Hematopoietic multipotent progenitor cell treated with erythropoietin and hydrocortisone succinate and interleukin-3 and kit ligand, for 17 days (in vitro differentiated cells): ENCODE measurements around the gene PCDHGA10.
A peak's percentile ranks its signal among the peaks of the same experiment; 100 is the strongest.
"Not testable (repeated sequence)": the region's sequence is repeated elsewhere in the genome, so short reads cannot be mapped to it uniquely, and the experiment has no call there.

Experiments used
- DNase-seq: peaks from one replicate; pipeline ENCODE4 v3.0.0-alpha.2; 2015; ENCODE audit warnings: low spot score

The PCDHGA10 gene

DNA sequence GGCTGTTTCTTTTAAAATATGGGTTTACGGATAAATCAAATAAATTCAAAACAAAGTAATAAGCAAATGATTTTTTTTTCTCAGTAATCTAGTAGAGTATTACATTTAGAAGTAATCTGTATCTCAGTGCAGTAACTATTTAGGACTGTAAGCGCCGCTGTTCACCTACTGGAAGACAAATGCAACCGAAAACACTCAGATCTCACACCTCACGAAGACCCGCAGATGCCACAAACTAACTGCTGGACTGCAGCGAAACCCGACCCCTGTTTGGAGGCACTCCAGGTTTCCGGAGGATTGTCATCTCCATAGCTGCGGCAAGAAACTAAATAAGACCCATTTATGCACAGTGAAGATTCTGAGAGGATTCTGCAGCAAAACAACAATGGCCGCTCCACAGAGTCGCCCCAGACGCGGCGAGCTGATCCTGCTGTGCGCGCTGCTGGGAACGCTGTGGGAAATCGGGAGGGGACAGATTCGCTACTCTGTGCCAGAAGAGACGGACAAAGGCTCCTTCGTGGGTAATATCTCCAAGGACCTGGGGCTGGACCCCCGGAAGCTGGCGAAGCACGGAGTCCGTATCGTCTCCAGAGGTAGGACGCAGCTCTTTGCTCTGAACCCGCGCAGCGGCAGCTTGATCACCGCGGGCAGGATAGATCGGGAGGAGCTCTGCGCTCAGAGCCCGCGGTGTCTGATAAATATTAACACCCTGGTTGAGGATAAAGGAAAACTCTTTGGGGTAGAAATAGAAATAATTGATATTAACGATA, 20.2 kb upstream of the PCDHGA10 start, which contains the start of gene PCDHGA8:
PCDHGA8 (plus strand) TSS at position 205 of the 770 bp plus-strand sequence; CDS start at position 386, 181 bp downstream.
- no peak for DNase-seq

DNA sequence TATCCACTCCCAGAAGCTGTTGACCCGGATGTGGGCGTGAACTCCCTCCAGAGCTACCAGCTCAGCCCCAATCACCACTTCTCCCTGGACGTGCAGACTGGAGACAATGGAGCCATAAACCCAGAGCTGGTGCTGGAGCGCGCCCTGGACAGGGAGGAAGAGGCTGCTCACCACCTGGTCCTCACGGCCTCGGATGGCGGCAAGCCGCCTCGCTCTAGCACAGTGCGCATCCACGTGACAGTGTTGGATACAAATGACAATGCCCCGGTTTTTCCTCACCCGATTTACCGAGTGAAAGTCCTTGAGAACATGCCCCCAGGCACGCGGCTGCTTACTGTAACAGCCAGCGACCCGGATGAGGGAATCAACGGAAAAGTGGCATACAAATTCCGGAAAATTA, 19.5 kb upstream of the PCDHGA10 start:
- DNase-seq = no peak

- DNase-seq = not testable (repeated sequence)
These were observed 18.2 kb upstream of the PCDHGA10 start for GRCh38 chr5:141394401-141395187.

GRCh38 chr5:141397756-141398551, 14.8 kb upstream of the PCDHGA10 start, which contains the start of gene PCDHGB5:
TSS of gene PCDHGB5 (plus strand) at chr5:141397947. CDS start at chr5:141398128, 181 bp downstream.
- not testable (repeated sequence) for DNase-seq

- no peak for DNase-seq
These were observed 14.2 kb upstream of the PCDHGA10 start for GRCh38 chr5:141398608-141399007.

- no peak for DNase-seq
These were observed 13.1 kb upstream of the PCDHGA10 start for GRCh38 chr5:141399555-141400258.

DNA sequence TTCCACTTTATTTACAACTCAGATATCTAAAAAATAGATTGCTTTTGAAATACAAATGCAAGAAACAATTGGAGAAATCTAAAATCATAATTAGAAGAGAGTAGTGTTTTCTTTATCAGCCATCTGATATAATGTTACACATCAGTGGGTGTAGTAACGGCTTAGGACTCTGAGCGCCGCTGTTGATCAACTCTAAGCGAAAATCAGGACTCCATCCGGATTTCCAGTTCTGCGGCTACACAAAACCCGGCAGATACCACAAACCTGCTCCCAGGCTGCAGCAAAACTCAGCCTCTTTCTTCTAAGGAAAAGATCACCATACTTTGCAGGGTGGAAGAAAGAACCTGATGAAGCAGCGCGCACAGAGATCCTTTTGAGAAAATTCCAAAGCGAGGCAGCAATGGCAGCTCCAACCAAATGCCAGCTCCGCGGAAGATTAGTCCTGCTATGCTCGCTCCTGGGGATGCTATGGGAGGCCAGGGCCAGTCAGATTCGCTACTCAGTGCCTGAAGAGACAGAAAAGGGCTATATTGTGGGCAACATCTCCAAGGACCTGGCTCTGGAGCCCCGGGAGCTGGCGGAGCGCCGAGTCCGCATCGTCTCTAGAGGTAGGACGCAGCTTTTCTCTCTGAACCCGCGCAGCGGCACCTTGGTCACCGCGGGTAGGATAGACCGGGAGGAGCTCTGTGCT, 10.1 kb upstream of the PCDHGA10 start, which contains the start of gene PCDHGA9:
PCDHGA9 (plus strand) TSS at position 226 of the 691 bp plus-strand sequence; CDS start at position 401, 175 bp downstream.
- DNase-seq = no peak

DNA sequence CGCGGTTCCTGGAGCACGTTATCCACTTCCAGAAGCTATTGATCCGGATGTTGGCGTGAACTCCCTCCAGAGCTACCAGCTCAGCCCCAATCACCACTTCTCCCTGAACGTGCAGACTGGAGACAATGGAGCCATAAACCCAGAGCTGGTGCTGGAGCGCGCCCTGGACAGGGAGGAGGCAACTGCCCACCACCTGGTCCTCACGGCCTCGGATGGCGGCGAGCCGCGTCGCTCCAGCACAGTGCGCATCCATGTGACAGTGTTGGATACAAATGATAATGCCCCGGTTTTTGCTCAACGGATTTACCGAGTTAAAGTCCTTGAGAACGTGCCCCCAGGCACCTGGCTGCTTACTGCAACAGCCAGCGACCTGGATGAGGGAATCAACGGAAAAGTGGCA, 9.4 kb upstream of the PCDHGA10 start:
- no peak for DNase-seq

DNA sequence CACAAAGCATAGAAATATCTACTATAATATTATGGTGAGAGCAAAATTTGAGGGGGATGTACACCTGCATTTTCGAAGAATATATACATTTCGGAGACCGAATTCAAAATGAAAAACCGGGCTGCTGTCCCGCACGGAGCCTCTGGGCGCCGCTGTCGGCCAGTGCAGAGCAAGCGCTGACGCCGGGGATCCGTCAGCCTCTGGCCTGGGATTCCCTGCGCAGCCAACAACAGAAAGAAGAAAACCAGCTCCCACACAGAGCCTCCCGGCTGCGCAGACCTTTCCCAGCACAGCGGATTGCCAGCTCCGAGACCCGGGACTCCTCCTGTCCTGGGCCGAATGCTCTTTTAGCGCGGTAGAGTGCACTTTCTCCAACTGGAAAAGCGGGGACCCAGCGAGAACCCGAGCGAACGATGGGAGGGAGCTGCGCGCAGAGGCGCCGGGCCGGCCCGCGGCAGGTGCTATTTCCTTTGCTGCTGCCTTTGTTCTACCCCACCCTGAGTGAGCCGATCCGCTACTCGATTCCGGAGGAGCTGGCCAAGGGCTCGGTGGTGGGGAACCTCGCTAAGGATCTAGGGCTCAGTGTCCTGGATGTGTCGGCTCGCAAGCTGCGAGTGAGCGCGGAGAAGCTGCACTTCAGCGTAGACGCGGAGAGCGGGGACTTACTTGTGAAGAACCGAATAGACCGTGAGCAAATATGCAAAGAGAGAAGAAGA, 4.8 kb upstream of the PCDHGA10 start, which contains the start of gene PCDHGB6:
PCDHGB6 (plus strand) TSS at position 232 of the 716 bp plus-strand sequence; CDS start at position 414, 182 bp downstream.
- peak; percentile 6 for DNase-seq

- DNase-seq = no peak
These were observed 3.0 kb upstream of the PCDHGA10 start for GRCh38 chr5:141409598-141410306.

- DNase-seq = no peak
These were observed 1.2 kb upstream of the PCDHGA10 start for GRCh38 chr5:141411575-141411974.

DNA sequence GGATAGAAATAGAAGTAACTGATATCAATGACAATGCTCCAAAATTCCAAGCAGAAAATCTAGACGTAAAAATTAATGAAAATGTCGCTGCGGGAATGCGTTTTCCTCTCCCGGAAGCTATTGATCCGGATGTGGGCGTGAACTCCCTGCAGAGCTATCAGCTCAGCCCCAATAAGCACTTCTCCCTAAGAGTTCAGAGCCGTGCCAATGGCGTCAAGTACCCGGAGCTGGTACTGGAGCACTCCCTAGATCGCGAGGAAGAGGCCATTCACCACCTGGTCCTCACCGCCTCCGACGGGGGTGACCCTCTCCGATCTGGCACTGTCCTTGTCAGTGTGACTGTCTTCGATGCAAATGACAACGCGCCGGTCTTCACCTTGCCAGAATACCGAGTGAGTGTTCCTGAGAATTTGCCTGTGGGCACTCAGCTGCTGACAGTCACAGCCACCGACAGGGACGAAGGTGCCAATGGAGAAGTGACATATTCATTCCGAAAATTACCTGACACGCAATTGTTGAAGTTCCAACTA, 818 bp downstream of the PCDHGA10 start:
- no peak for DNase-seq

DNA sequence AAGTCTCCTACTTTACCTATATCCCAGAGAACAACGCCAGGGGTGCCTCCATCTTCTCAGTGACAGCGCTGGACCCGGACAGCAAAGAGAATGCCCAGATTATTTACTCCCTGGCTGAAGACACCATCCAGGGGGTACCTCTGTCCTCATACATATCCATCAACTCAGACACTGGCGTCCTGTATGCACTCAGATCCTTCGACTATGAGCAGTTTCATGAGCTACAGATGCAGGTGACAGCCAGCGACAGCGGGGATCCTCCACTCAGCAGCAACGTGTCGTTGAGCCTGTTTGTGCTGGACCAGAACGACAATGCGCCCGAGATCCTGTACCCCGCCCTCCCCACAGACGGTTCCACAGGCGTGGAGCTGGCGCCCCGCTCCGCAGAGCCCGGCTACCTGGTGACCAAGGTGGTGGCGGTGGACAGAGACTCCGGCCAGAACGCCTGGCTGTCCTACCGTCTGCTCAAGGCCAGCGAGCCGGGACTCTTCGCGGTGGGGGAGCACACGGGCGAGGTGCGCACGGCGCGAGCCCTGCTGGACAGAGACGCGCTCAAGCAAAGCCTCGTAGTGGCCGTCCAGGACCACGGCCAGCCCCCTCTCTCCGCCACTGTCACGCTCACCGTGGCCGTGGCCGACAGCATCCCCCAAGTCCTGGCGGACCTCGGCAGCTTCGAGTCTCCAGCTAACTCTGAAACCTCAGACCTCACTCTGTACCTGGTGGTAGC, 1.9 kb downstream of the PCDHGA10 start:
- not testable (repeated sequence) for DNase-seq

DNA sequence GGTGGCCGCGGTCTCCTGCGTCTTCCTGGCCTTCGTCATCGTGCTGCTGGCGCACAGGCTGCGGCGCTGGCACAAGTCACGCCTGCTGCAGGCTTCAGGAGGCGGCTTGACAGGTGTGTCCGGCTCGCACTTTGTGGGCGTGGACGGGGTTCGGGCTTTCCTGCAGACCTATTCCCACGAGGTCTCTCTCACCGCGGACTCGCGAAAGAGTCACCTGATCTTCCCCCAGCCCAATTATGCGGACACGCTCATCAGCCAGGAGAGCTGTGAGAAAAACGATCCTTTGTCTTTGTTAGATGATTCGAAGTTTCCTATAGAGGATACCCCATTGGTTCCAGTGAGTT, 2.5 kb downstream of the PCDHGA10 start:
- not testable (repeated sequence) for DNase-seq

GRCh38 chr5:141417494-141418172, 4.8 kb downstream of the PCDHGA10 start, which contains the start of gene PCDHGB7:
TSS of gene PCDHGB7 (plus strand) at chr5:141417677. CDS start at chr5:141417860, 183 bp downstream.
- DNase-seq = peak; percentile 22

DNA sequence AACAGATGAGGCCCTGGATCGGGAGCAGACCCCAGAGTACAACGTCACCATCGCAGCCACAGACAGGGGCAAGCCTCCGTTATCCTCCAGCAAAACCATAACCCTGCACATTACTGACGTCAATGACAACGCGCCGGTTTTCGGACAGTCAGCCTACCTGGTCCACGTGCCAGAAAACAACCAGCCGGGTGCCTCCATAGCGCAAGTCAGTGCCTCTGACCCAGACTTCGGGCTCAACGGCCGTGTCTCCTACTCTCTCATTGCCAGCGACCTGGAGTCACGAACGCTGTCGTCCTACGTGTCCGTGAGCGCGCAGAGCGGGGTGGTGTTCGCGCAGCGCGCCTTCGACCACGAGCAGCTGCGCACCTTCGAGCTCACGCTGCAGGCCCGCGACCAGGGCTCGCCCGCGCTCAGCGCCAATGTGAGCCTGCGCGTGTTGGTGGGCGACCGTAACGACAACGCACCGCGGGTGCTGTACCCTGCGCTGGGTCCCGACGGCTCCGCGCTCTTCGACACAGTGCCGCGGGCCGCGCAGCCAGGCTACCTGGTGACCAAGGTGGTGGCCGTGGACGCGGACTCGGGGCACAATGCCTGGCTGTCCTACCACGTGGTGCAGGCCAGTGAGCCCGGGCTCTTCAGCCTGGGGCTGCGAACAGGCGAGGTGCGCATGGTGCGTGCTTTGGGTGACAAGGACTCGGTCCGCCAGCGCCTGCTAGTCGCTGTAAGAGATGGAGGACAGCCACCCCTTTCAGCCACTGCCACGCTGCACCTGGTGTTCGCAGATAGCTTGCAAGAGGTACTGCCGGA, 6.5 kb downstream of the PCDHGA10 start:
- no peak for DNase-seq
